Brain microvascular endothelial cell (primary cell): ENCODE results near the gene TAGLN.

ENCODE experiments used
- DNase-seq: peaks from one replicate; pipeline ENCODE4 v3.0.0-alpha.2; 2020
- H3K27ac ChIP-seq: fragments of 250-450 bp; sonication (Bioruptor Pico); 2 replicates; pipeline ENCODE4 v1.5.1; 2020; ENCODE audit warnings: mild to moderate bottlenecking, moderate library complexity
- H3K27me3 ChIP-seq: fragments of 250-450 bp; sonication (Bioruptor Pico); replicated peaks from 2 replicates; pipeline ENCODE4 v1.5.1; 2020; ENCODE audit warnings: mild to moderate bottlenecking
- H3K36me3 ChIP-seq: fragments of 250-450 bp; sonication (Bioruptor Pico); replicated peaks from 2 replicates; pipeline ENCODE4 v1.5.1; 2020; ENCODE audit warnings: mild to moderate bottlenecking
- H3K4me3 ChIP-seq: 2 replicates; pipeline ENCODE4 v1.5.1; 2011; ENCODE audit warnings: low read depth, mild to moderate bottlenecking, control low read depth, low read length, moderate library complexity
- CTCF ChIP-seq: IDR thresholded peaks from 2 replicates; pipeline ENCODE4 v1.5.1; 2011; ENCODE audit warnings: low read depth, mild to moderate bottlenecking, moderate library complexity, low read length, control low read depth, inconsistent platforms; ENCODE audit errors: missing control alignments
- in situ Hi-C: cut with HindIII; loops from 2 replicates; pipeline ENCODE4 v1.10.0; 2017; ENCODE audit warnings: low sequenced_read_pairs, low pct_ligation_motif_present

Gene TAGLN

GRCh38 chr11:117239295-117239694 lies 40.1 kb downstream of the TAGLN start:
- Histone ChIP-seq H3K36me3 (peaks cover 11% of the 10 kb centered on the region), H3K4me3 (no peak overlapping the region), H3K27ac (peak overlapping the region; percentile 46), H3K27me3 (no peaks in the 10 kb centered on the region)
- DNase-seq, result peak; percentile 95
- in situ Hi-C loops, result no loop called here
- TF ChIP-seq CTCF, result peak; percentile 78

- in situ Hi-C loops, result no loop called here
- no peak overlapping the region for H3K27ac ChIP-seq
- no peak for DNase-seq
- H3K36me3 ChIP-seq, result peaks cover 45% of the 10 kb centered on the region
- no peak for TF ChIP-seq CTCF
- no peak overlapping the region for H3K4me3 ChIP-seq
- H3K27me3 ChIP-seq, result no peaks in the 10 kb centered on the region
Observed at GRCh38 chr11:117248341-117248740, 49.2 kb downstream of the TAGLN start.

- Histone ChIP-seq H3K27ac (no peak overlapping the region), H3K4me3 (no peak overlapping the region), H3K36me3 (peaks cover 38% of the 10 kb centered on the region), H3K27me3 (no peaks in the 10 kb centered on the region)
- DNase-seq, result no peak
- in situ Hi-C loops, result no loop called here
- no peak for TF ChIP-seq CTCF
Observed at GRCh38 chr11:117249571-117249970, 50.4 kb downstream of the TAGLN start.

DNA sequence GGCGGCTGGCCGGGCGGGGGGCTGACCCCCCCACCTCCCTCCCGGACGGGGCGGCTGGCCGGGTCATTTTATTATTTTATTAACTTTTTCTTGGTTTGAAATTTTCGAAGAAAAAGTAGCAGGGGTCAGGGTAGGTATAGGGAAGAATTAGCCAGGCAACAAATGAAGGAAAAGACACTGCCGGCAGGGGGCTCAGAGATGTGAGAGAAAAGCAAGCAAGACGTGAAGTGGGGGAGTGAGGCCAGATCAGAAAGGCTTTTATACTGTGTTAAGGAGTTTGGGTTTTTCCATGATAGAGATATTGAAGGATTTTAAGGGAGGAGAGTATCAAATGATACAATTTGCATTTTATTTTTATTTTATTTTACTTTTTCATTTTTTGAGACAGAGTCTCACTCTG lies 52.3 kb downstream of the TAGLN start:
- Histone ChIP-seq H3K27ac (no peak overlapping the region), H3K4me3 (no peak overlapping the region), H3K36me3 (peaks cover 23% of the 10 kb centered on the region), H3K27me3 (no peaks in the 10 kb centered on the region)
- no peak for DNase-seq
- TF ChIP-seq CTCF, result no peak
- in situ Hi-C loops, result no loop called here

DNA sequence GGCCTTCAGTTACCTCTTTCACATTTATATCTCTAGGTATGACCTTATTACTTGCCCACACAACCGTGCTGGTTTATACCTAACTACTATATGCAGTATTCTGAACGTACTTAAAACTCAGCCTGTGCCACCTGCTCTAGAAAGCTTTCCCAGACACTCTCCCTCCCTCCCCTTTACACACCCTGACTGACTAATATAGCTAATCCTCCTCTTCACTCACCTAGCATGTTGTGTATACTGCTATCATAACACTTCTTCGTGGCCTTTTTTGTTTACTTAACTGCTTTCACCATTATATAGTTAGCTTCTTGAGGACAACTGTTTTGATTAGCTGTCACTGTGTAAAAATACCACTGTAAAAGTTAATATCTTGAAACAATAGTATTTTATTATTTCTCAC lies 56.8 kb downstream of the TAGLN start:
- in situ Hi-C loops, result no loop called here
- H3K36me3 ChIP-seq, result no peaks in the 10 kb centered on the region

More for the DNA sequence above, 56.8 kb downstream of the TAGLN start:
- H3K27me3 ChIP-seq, result no peaks in the 10 kb centered on the region
- TF ChIP-seq CTCF, result no peak
- H3K27ac ChIP-seq, result no peak overlapping the region
- H3K4me3 ChIP-seq, result no peak overlapping the region
- no peak for DNase-seq
